ENCODE results near the gene GFPT1.
A peak's percentile ranks its signal among the peaks of the same experiment; 100 is the strongest.

The GFPT1 gene

GRCh38 chr2:69390471-69390870, 3.4 kb upstream of the GFPT1 start (continued):
- TF ChIP-seq ZNF544 (tag by site-specific recombination; IDR thresholded peaks at IDR 0.05) (no peak), ZNF133 (tag by site-specific recombination; IDR thresholded peaks at IDR 0.05) (no peak), ZNF202 (tag by site-specific recombination; IDR thresholded peaks at IDR 0.05; ENCODE audit: borderline replicate concordance) (no peak)

- Histone ChIP-seq H3K9me3 (ENCODE audit: control insufficient read depth, insufficient read depth, low read depth, low read length) (no peaks in the 10 kb centered on the region), H3K36me3 (ENCODE audit: control insufficient read depth in 2 of 2, insufficient read depth in 1 of 2, low read length in 2 of 2) (peaks cover 4 to 8% of the 10 kb centered on the region in 2 experiments; a peak in 2 of 3 replicates), H3K4me3 (ENCODE audit: low read depth, low read length) (no peak overlapping the region), H3K27ac (ENCODE audit: extremely low read depth, low read depth, low read length) (no peak overlapping the region), H3K4me1 (ENCODE audit: control insufficient read depth, insufficient read depth, low read length) (no peaks in the 10 kb centered on the region)
- CTCF ChIA-PET = interaction anchor here (0.5 to 1.5 kb wide), 6 partner anchors 8 to 323 kb away, joined by 3 to 6 read pairs (median 3); partner anchors contain the start of gene NFU1
- POLR2A ChIA-PET = interaction anchor here (1.0 kb wide), 1 partner anchor 47 kb away, joined by 3 read pairs; no protein-coding TSS in a partner anchor
- TF ChIP-seq ZNF580 (tag by site-specific recombination; IDR thresholded peaks at IDR 0.05) (no peak), BCL11A (tag by site-specific recombination; IDR thresholded peaks at IDR 0.05; ENCODE audit: low read depth) (no peak), BCL11B (tag by site-specific recombination; IDR thresholded peaks at IDR 0.05; ENCODE audit: low read depth) (no peak), KLF10 (tag by site-specific recombination; IDR thresholded peaks at IDR 0.05) (no peak), HOXC10 (CRISPR knock-in tag; IDR thresholded peaks at IDR 0.05) (no peak), ZEB2 (tag by site-specific recombination; IDR thresholded peaks at IDR 0.05) (no peak), ZNF366 (tag by site-specific recombination; conservative IDR thresholded peaks at IDR 0.05) (no peak), ZNF521 (tag by site-specific recombination; IDR thresholded peaks at IDR 0.05) (no peak), ZNF621 (tag by site-specific recombination; IDR thresholded peaks at IDR 0.05) (no peak), ZNF555 (tag by site-specific recombination; conservative IDR thresholded peaks at IDR 0.05) (no peak), ZNF16 (tag by site-specific recombination; IDR thresholded peaks at IDR 0.05; ENCODE audit: low read depth) (no peak), IKZF3 (tag by site-specific recombination; IDR thresholded peaks at IDR 0.05) (no peak)
- TF ChIP-seq, protein P1, sequence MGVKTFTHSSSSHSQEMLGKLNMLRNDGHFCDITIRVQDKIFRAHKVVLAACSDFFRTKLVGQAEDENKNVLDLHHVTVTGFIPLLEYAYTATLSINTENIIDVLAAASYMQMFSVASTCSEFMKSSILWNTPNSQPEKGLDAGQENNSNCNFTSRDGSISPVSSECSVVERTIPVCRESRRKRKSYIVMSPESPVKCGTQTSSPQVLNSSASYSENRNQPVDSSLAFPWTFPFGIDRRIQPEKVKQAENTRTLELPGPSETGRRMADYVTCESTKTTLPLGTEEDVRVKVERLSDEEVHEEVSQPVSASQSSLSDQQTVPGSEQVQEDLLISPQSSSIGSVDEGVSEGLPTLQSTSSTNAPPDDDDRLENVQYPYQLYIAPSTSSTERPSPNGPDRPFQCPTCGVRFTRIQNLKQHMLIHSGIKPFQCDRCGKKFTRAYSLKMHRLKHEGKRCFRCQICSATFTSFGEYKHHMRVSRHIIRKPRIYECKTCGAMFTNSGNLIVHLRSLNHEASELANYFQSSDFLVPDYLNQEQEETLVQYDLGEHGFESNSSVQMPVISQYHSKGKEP (tag by site-specific recombination; IDR thresholded peaks at IDR 0.05) = no peak
- TF ChIP-seq, protein P2, sequence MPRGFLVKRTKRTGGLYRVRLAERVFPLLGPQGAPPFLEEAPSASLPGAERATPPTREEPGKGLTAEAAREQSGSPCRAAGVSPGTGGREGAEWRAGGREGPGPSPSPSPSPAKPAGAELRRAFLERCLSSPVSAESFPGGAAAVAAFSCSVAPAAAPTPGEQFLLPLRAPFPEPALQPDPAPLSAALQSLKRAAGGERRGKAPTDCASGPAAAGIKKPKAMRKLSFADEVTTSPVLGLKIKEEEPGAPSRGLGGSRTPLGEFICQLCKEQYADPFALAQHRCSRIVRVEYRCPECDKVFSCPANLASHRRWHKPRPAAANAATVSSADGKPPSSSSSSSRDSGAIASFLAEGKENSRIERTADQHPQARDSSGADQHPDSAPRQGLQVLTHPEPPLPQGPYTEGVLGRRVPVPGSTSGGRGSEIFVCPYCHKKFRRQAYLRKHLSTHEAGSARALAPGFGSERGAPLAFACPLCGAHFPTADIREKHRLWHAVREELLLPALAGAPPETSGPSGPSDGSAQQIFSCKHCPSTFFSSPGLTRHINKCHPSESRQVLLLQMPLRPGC (tag by site-specific recombination; IDR thresholded peaks at IDR 0.05) = no peak
Measured at GRCh38 chr2:69390001-69390400, 3.0 kb upstream of the GFPT1 start.

- ChIA-PET POLR2A (no interaction called here), CTCF (interaction anchor here (0.7 to 2.4 kb wide), 4 partner anchors 14 to 692 kb away, joined by 3 to 17 read pairs (median 4); partner anchors contain the start of gene NFU1)
- H3K27ac ChIP-seq (ENCODE audit: extremely low read depth, low read depth, low read length) = no peak overlapping the region
- no peaks in the 10 kb centered on the region for H3K4me1 ChIP-seq (ENCODE audit: control insufficient read depth, insufficient read depth, low read length)
- TF ChIP-seq ZNF335 (tag by site-specific recombination; conservative IDR thresholded peaks at IDR 0.05) = no peak
- TF ChIP-seq, protein P3, sequence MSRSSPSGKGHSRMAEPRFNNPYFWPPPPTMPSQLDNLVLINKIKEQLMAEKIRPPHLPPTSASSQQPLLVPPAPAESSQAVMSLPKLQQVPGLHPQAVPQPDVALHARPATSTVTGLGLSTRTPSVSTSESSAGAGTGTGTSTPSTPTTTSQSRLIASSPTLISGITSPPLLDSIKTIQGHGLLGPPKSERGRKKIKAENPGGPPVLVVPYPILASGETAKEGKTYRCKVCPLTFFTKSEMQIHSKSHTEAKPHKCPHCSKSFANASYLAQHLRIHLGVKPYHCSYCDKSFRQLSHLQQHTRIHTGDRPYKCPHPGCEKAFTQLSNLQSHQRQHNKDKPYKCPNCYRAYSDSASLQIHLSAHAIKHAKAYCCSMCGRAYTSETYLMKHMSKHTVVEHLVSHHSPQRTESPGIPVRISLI (tag by site-specific recombination; IDR thresholded peaks at IDR 0.05) = 0 out of 2 replicates have a peak, but pooled peaks have one; percentile 55
- peaks cover 1 to 2% of the 10 kb centered on the region in 2 experiments; a peak in 2 of 3 replicates for H3K36me3 ChIP-seq (ENCODE audit: control insufficient read depth in 2 of 2, insufficient read depth in 1 of 2, low read length in 2 of 2)
- no peak overlapping the region for H3K4me3 ChIP-seq (ENCODE audit: low read depth, low read length)
- no peaks in the 10 kb centered on the region for H3K9me3 ChIP-seq (ENCODE audit: control insufficient read depth, insufficient read depth, low read depth, low read length)
Measured at GRCh38 chr2:69389271-69389670, 2.2 kb upstream of the GFPT1 start.

Measured in HEK293 (cell line).